ENCODE results near the gene FICD.

The FICD gene

GRCh38 chr12:108477881-108478259 is 37.2 kb upstream of the FICD start:
- TF ChIP-seq EZH2phosphoT487 (conservative IDR thresholded peaks at IDR 0.05; ENCODE audit: low read length) (no peak), CTCF (IDR thresholded peaks at IDR 0.05; ENCODE audit: insufficient read depth, low read length, poor library complexity, severe bottlenecking) (no peak)
- H3K9me2 ChIP-seq (replicated peaks; ENCODE audit: insufficient read depth, low read length), result no peaks in the 10 kb centered on the region
- H3K79me2 ChIP-seq (ENCODE audit: insufficient read depth, low read length), result no peaks in the 10 kb centered on the region
- H3F3A ChIP-seq (ENCODE audit: insufficient read depth), result no peaks in the 10 kb centered on the region
- H4K20me1 ChIP-seq (ENCODE audit: low read depth, low read length), result no peaks in the 10 kb centered on the region
- no peaks in the 10 kb centered on the region for H3K27me3 ChIP-seq (ENCODE audit: low read length)
- no peaks in the 10 kb centered on the region for H3K36me3 ChIP-seq (ENCODE audit: low read length)
- no peaks in the 10 kb centered on the region for H3K9me3 ChIP-seq (ENCODE audit: insufficient read depth, low read length)
- no peak overlapping the region for H3K9ac ChIP-seq (ENCODE audit: low read length)
- H3K4me2 ChIP-seq (ENCODE audit: low read depth, low read length, poor library complexity, severe bottlenecking), result no peak overlapping the region
- H3K27ac ChIP-seq (ENCODE audit: low read depth, low read length), result no peak overlapping the region
- H2AFZ ChIP-seq (ENCODE audit: low read depth, low read length, severe bottlenecking), result no peak overlapping the region
- H3K4me3 ChIP-seq (ENCODE audit: insufficient read depth, low read length, poor library complexity, severe bottlenecking), result no peak overlapping the region

GRCh38 chr12:108478611-108479206 is 36.4 kb upstream of the FICD start:
- no peak overlapping the region for H3K27ac ChIP-seq (ENCODE audit: low read depth, low read length)
- H3K9me2 ChIP-seq (replicated peaks; ENCODE audit: insufficient read depth, low read length), result no peaks in the 10 kb centered on the region
- H3K9me3 ChIP-seq (ENCODE audit: insufficient read depth, low read length), result no peaks in the 10 kb centered on the region
- H3K9ac ChIP-seq (ENCODE audit: low read length), result no peak overlapping the region
- H3K4me2 ChIP-seq (ENCODE audit: low read depth, low read length, poor library complexity, severe bottlenecking), result no peak overlapping the region
- no peaks in the 10 kb centered on the region for H3K27me3 ChIP-seq (ENCODE audit: low read length)
- TF ChIP-seq CTCF (IDR thresholded peaks at IDR 0.05; ENCODE audit: insufficient read depth, low read length, poor library complexity, severe bottlenecking), result no peak
- no peak for TF ChIP-seq EZH2phosphoT487 (conservative IDR thresholded peaks at IDR 0.05; ENCODE audit: low read length)
- no peaks in the 10 kb centered on the region for H3K36me3 ChIP-seq (ENCODE audit: low read length)
- no peaks in the 10 kb centered on the region for H3F3A ChIP-seq (ENCODE audit: insufficient read depth)
- no peak overlapping the region for H3K4me3 ChIP-seq (ENCODE audit: insufficient read depth, low read length, poor library complexity, severe bottlenecking)
- no peak overlapping the region for H2AFZ ChIP-seq (ENCODE audit: low read depth, low read length, severe bottlenecking)
- no peaks in the 10 kb centered on the region for H4K20me1 ChIP-seq (ENCODE audit: low read depth, low read length)
- no peaks in the 10 kb centered on the region for H3K79me2 ChIP-seq (ENCODE audit: insufficient read depth, low read length)

GRCh38 chr12:108479364-108480070 is 35.6 kb upstream of the FICD start:
- no peak overlapping the region for H3K9ac ChIP-seq (ENCODE audit: low read length)
- no peaks in the 10 kb centered on the region for H3K79me2 ChIP-seq (ENCODE audit: insufficient read depth, low read length)
- no peaks in the 10 kb centered on the region for H4K20me1 ChIP-seq (ENCODE audit: low read depth, low read length)
- no peak overlapping the region for H3K4me3 ChIP-seq (ENCODE audit: insufficient read depth, low read length, poor library complexity, severe bottlenecking)
- no peaks in the 10 kb centered on the region for H3K27me3 ChIP-seq (ENCODE audit: low read length)
- H3K9me3 ChIP-seq (ENCODE audit: insufficient read depth, low read length), result no peaks in the 10 kb centered on the region
- no peaks in the 10 kb centered on the region for H3F3A ChIP-seq (ENCODE audit: insufficient read depth)
- no peaks in the 10 kb centered on the region for H3K36me3 ChIP-seq (ENCODE audit: low read length)
- H3K4me2 ChIP-seq (ENCODE audit: low read depth, low read length, poor library complexity, severe bottlenecking), result no peak overlapping the region
- H3K27ac ChIP-seq (ENCODE audit: low read depth, low read length), result no peak overlapping the region
- no peak for TF ChIP-seq EZH2phosphoT487 (conservative IDR thresholded peaks at IDR 0.05; ENCODE audit: low read length)
- TF ChIP-seq CTCF (IDR thresholded peaks at IDR 0.05; ENCODE audit: insufficient read depth, low read length, poor library complexity, severe bottlenecking), result no peak
- H2AFZ ChIP-seq (ENCODE audit: low read depth, low read length, severe bottlenecking), result no peak overlapping the region
- H3K9me2 ChIP-seq (replicated peaks; ENCODE audit: insufficient read depth, low read length), result no peaks in the 10 kb centered on the region

Data from SU-DHL-6 (cell line).